SK-N-SH (cell line): Measurements from ENCODE around the gene APP. TPM values are rescaled to one million over a fixed set of nuclear protein-coding genes. Genes with fewer than 3 reads are reported as not detected.

Experiments used
- CTCF ChIA-PET: fragments of 300-600, 350-600 bp; formaldehyde crosslinking; extraction: SDS; loops from one replicate; lab custom pipeline; 2021; lab: Yijun Ruan, JAX
- POLR2A ChIA-PET: fragments of 350-600 bp; sonication (Branson Sonifier 250); formaldehyde crosslinking; extraction: SDS; loops from one replicate; lab custom pipeline; 2020; ENCODE audit warnings: antibody characterized with exemption, inconsistent platforms; lab: Yijun Ruan, JAX
- DNase-seq: peaks from one replicate; pipeline ENCODE4 v3.0.0; 2012
- H2AFZ ChIP-seq: fragments of 200-600 bp; sonication (generic); 2 replicates; pipeline ENCODE4 v1.8.1; 2016; ENCODE audit warnings: antibody characterized with exemption, mild to moderate bottlenecking, low read depth
- H3F3A ChIP-seq: fragments of 200-600 bp; sonication (generic); replicated peaks from 2 replicates; pipeline ENCODE3; 2016; ENCODE audit warnings: antibody characterized with exemption, mild to moderate bottlenecking; ENCODE audit not compliant: insufficient read depth
- H3K27ac ChIP-seq, 2 experiments: fragments of 200-500 bp in 1 of 2; fragments of 200-600 bp in 1 of 2; sonication (Bioruptor generic) in 1 of 2; sonication (generic), shearing (Covaris generic) in 1 of 2; 2 replicates each; pipeline versions ENCODE4 v1.5.1 to v1.6.1; 2014 to 2016; ENCODE audit warnings: low read depth in 2 of 2, inconsistent platforms in 1 of 2, low read length in 1 of 2, mild to moderate bottlenecking in 1 of 2, mixed read lengths in 1 of 2
- H3K27me3 ChIP-seq: fragments of 200-600 bp; sonication (generic), shearing (Covaris generic); 2 replicates; pipeline ENCODE4 v1.6.1; 2016; ENCODE audit warnings: mixed run types; ENCODE audit not compliant: insufficient read depth
- H3K36me3 ChIP-seq, 2 experiments: fragments of 200-500 bp in 1 of 2; fragments of 200-600 bp in 1 of 2; sonication (Bioruptor generic) in 1 of 2; sonication (generic) in 1 of 2; replicated peaks in 1 of 2; 2 replicates each; pipeline versions ENCODE3 to v1.5.1; 2014 to 2016; ENCODE audit warnings: low read length in 1 of 2, mild to moderate bottlenecking in 1 of 2; ENCODE audit not compliant: insufficient read depth in 2 of 2, control insufficient read depth in 1 of 2
- H3K4me1 ChIP-seq, 2 experiments: fragments of 200-500 bp in 1 of 2; fragments of 200-600 bp in 1 of 2; sonication (Bioruptor generic) in 1 of 2; sonication (generic), shearing (Covaris generic) in 1 of 2; 2 replicates each; pipeline versions ENCODE4 v1.5.1 to v1.6.1; 2014 to 2016; ENCODE audit warnings: low read depth in 1 of 2, low read length in 1 of 2, mixed run types in 1 of 2; ENCODE audit not compliant: insufficient read depth in 2 of 2, control insufficient read depth in 1 of 2
- H3K4me2 ChIP-seq: fragments of 200-600 bp; sonication (generic), shearing (Covaris generic); 2 replicates; pipeline ENCODE4 v1.6.1; 2017; ENCODE audit warnings: mixed run types
- H3K4me3 ChIP-seq, 2 experiments: fragments of 200-500 bp in 1 of 2; fragments of 200-600 bp in 1 of 2; sonication (Bioruptor generic) in 1 of 2; sonication (generic), shearing (Covaris generic) in 1 of 2; 2 replicates each; pipeline versions ENCODE4 v1.5.1 to v1.8.1; 2014 to 2016; ENCODE audit warnings: low read depth in 2 of 2, inconsistent platforms in 1 of 2, low read length in 1 of 2, mild to moderate bottlenecking in 1 of 2, mixed read lengths in 1 of 2, moderate library complexity in 1 of 2
- H3K79me2 ChIP-seq: fragments of 200-600 bp; sonication (generic); 2 replicates; pipeline ENCODE4 v1.8.1; 2017; ENCODE audit warnings: mild to moderate bottlenecking; ENCODE audit not compliant: insufficient read depth
- H3K9ac ChIP-seq: fragments of 200-600 bp; sonication (generic); 2 replicates; pipeline ENCODE4 v1.6.1; 2017; ENCODE audit warnings: mixed run types
- H3K9me2 ChIP-seq: fragments of 200-600 bp; sonication (generic); 2 replicates; pipeline ENCODE4 v1.6.1; 2017; ENCODE audit warnings: mixed run types
- H3K9me3 ChIP-seq: fragments of 200-600 bp; sonication (generic); 2 replicates; pipeline ENCODE4 v1.6.1; 2017; ENCODE audit warnings: mixed run types, mild to moderate bottlenecking, moderate library complexity
- H4K20me1 ChIP-seq: fragments of 200-600 bp; sonication (generic); 2 replicates; pipeline ENCODE4 v1.6.1; 2017; ENCODE audit warnings: mild to moderate bottlenecking, mixed run types; ENCODE audit not compliant: insufficient read depth
- EP300 ChIP-seq, 2 experiments: IDR thresholded peaks; 2 replicates each; pipeline versions ENCODE4 v1.4.0 to v1.6.1; 2012; ENCODE audit warnings: borderline replicate concordance in 1 of 2, low read depth in 1 of 2, low read length in 1 of 2
- EZH2phosphoT487 ChIP-seq: fragments of 200-600 bp; sonication (generic); IDR thresholded peaks from 2 replicates; pipeline ENCODE4 v1.6.1; 2017; ENCODE audit warnings: low read depth, mixed run types, mild to moderate bottlenecking, antibody characterized with exemption, moderate library complexity, borderline replicate concordance
- FOSL2 ChIP-seq: IDR thresholded peaks from 2 replicates; pipeline ENCODE4 v1.4.0; 2012; ENCODE audit warnings: low read depth, mild to moderate bottlenecking, moderate library complexity, borderline replicate concordance
- GATA2 ChIP-seq: sonication (generic); formaldehyde crosslinking; IDR thresholded peaks from 2 replicates; pipeline ENCODE4 v1.5.0; 2020; ENCODE audit warnings: mild to moderate bottlenecking, missing genetic modification reagents
- JUND ChIP-seq: IDR thresholded peaks from 2 replicates; pipeline ENCODE4 v1.4.0; 2012
- MXI1 ChIP-seq: IDR thresholded peaks from 2 replicates; pipeline ENCODE4 v1.6.1; 2012; ENCODE audit warnings: mild to moderate bottlenecking, low read depth, low read length, improper control_type of control experiment
- RFX5 ChIP-seq: IDR thresholded peaks from 2 replicates; pipeline ENCODE4 v1.6.1; 2012; ENCODE audit warnings: mild to moderate bottlenecking, improper control_type of control experiment, low read length
- RXRA ChIP-seq: IDR thresholded peaks from 2 replicates; pipeline ENCODE4 v1.4.0; 2012; ENCODE audit warnings: low read depth, mild to moderate bottlenecking, borderline replicate concordance
- SIN3A ChIP-seq: IDR thresholded peaks from 2 replicates; pipeline ENCODE4 v1.6.1; 2012; ENCODE audit warnings: low read depth, mild to moderate bottlenecking, low read length, moderate library complexity, borderline replicate concordance
- SMC3 ChIP-seq: IDR thresholded peaks from 2 replicates; pipeline ENCODE4 v1.6.1; 2012; ENCODE audit warnings: low read depth, low read length, improper control_type of control experiment
- TCF12 ChIP-seq: IDR thresholded peaks from 2 replicates; pipeline ENCODE4 v1.4.0; 2012
- USF1 ChIP-seq: IDR thresholded peaks from 2 replicates; pipeline ENCODE4 v1.4.0; 2012; ENCODE audit warnings: low read depth, borderline replicate concordance
- ZBTB33 ChIP-seq: IDR thresholded peaks from 2 replicates; pipeline ENCODE4 v1.4.0; 2012; ENCODE audit warnings: low read depth, borderline replicate concordance
- WGBS: methylation state at CpG from one replicate; pipeline ENCODE4 v1.1.6; 2017; ENCODE audit warnings: low lambda C conversion rate; 5-methylcytosine and 5-hydroxymethylcytosine counted together
- polyA plus RNA-seq, 3 experiments: library from polyadenylated mRNA; depleted of rRNA; stranded (reverse); fragments of >200 nt; gene quantifications; 2 replicates each; pipeline ENCODE4 v1.2.3, GENCODE V29; 2012
- TF ChIP-seq, protein P1 (sequence below): IDR thresholded peaks from 2 replicates; pipeline ENCODE4; 2012
- TF ChIP-seq, protein P2 (sequence below): fragments of 200-600 bp; sonication (generic); IDR thresholded peaks from 2 replicates; pipeline ENCODE4 v1.6.1; 2017; ENCODE audit warnings: antibody characterized with exemption, mild to moderate bottlenecking, moderate library complexity
- TF ChIP-seq, protein P3 (sequence below): IDR thresholded peaks from 2 replicates; pipeline ENCODE4 v1.6.1; 2012; ENCODE audit warnings: mild to moderate bottlenecking, low read depth, low read length, moderate library complexity

The APP gene
- polyA plus RNA-seq, 1 of the 3 experiments (the other 2 are of a cell fraction), result 780 TPM

DNA sequence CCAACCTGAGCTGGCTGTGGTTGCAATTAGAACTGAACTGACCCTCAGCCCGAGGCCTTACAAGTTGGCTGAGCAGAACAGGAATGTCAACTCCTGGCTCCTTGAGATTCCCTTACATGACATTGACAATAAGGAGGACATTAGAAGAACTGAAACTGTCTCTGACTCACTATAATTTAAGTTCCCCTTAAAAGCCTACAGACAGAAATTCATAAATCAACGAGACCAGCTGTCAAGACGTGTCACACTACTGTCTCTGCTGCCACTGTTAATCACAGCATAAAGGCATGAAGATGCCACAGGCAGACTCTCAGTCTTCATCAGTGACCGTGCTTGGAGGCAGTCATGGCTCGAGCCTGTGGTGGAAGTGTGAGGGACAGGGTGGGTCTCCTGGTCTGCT lies 267.0 kb downstream of the APP start:
- H3K4me3 ChIP-seq, result no peak overlapping the region
- no peak overlapping the region for H3K4me2 ChIP-seq
- TF ChIP-seq EZH2phosphoT487, result no peak
- TF ChIP-seq EP300 (IDR thresholded peaks at IDR 0.05; ENCODE audit: borderline replicate concordance in 1 of 2, low read depth in 1 of 2, low read length in 1 of 2), result peak in 1 of 2 experiments; percentile 13; a peak in 1 of 4 replicates
- peak; percentile 24; the same call in 1 of the 2 replicates for TF ChIP-seq TCF12
- TF ChIP-seq, protein P1, sequence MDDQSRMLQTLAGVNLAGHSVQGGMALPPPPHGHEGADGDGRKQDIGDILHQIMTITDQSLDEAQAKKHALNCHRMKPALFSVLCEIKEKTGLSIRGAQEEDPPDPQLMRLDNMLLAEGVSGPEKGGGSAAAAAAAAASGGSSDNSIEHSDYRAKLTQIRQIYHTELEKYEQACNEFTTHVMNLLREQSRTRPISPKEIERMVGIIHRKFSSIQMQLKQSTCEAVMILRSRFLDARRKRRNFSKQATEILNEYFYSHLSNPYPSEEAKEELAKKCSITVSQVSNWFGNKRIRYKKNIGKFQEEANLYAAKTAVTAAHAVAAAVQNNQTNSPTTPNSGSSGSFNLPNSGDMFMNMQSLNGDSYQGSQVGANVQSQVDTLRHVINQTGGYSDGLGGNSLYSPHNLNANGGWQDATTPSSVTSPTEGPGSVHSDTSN, result peak; percentile 85
- TF ChIP-seq, all 33 proteins: peak for 3
- H3K36me3 ChIP-seq, result peaks cover 11 to 14% of the 10 kb centered on the region in 2 experiments
- ChIA-PET POLR2A (no interaction called here), CTCF (interaction anchor here (1.4 kb wide), 1 partner anchor 19 kb away, joined by 4 read pairs; no protein-coding TSS in a partner anchor)
- H3K27me3 ChIP-seq, result no peaks in the 10 kb centered on the region
- H3K9ac ChIP-seq, result no peak overlapping the region
- peaks cover 6 to 24% of the 10 kb centered on the region in 2 experiments; a peak in 3 of 4 replicates for H3K4me1 ChIP-seq
- H3K9me3 ChIP-seq, result no peaks in the 10 kb centered on the region
- H3F3A ChIP-seq, result peaks cover 24% of the 10 kb centered on the region
- no peaks in the 10 kb centered on the region for H4K20me1 ChIP-seq
- 71% methylated on average over 5 of the region's 5 CpGs for WGBS
- DNase-seq, result no peak
- no peak overlapping the region; a peak in 1 of 4 replicates for H3K27ac ChIP-seq
- H3K9me2 ChIP-seq, result no peaks in the 10 kb centered on the region
- no peak overlapping the region for H2AFZ ChIP-seq
- no peaks in the 10 kb centered on the region for H3K79me2 ChIP-seq

GRCh38 chr21:25901330-25901979 lies 269.1 kb downstream of the APP start:
- no peaks in the 10 kb centered on the region for H3K79me2 ChIP-seq
- peaks cover 16 to 18% of the 10 kb centered on the region in 2 experiments for H3K36me3 ChIP-seq
- no peak for DNase-seq
- no peak overlapping the region; a peak in 1 of 4 replicates for H3K27ac ChIP-seq
- no peak overlapping the region for H3K4me3 ChIP-seq
- peaks cover 29% of the 10 kb centered on the region for H3F3A ChIP-seq
- H3K4me1 ChIP-seq, result peaks cover 9 to 18% of the 10 kb centered on the region in 2 experiments; a peak in 3 of 4 replicates
- WGBS, result 73% methylated on average over 2 of the region's 2 CpGs
- no peaks in the 10 kb centered on the region for H3K9me3 ChIP-seq
- no peaks in the 10 kb centered on the region for H3K27me3 ChIP-seq
- H3K9me2 ChIP-seq, result no peaks in the 10 kb centered on the region
- ChIA-PET CTCF (interaction anchor here (1.2 to 1.6 kb wide), 2 partner anchors 20 to 270 kb away, joined by 4 read pairs; no protein-coding TSS in a partner anchor), POLR2A (interaction anchor here (0.6 kb wide), 1 partner anchor 150 kb away, joined by 4 read pairs; no protein-coding TSS in a partner anchor)
- no peak for TF ChIP-seq FOSL2
- TF ChIP-seq USF1, result no peak
- TF ChIP-seq, protein P2, sequence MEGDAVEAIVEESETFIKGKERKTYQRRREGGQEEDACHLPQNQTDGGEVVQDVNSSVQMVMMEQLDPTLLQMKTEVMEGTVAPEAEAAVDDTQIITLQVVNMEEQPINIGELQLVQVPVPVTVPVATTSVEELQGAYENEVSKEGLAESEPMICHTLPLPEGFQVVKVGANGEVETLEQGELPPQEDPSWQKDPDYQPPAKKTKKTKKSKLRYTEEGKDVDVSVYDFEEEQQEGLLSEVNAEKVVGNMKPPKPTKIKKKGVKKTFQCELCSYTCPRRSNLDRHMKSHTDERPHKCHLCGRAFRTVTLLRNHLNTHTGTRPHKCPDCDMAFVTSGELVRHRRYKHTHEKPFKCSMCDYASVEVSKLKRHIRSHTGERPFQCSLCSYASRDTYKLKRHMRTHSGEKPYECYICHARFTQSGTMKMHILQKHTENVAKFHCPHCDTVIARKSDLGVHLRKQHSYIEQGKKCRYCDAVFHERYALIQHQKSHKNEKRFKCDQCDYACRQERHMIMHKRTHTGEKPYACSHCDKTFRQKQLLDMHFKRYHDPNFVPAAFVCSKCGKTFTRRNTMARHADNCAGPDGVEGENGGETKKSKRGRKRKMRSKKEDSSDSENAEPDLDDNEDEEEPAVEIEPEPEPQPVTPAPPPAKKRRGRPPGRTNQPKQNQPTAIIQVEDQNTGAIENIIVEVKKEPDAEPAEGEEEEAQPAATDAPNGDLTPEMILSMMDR, result no peak
- TF ChIP-seq MXI1, result no peak
- no peak for TF ChIP-seq SMC3
- TF ChIP-seq SIN3A, result no peak
- TF ChIP-seq, protein P3, sequence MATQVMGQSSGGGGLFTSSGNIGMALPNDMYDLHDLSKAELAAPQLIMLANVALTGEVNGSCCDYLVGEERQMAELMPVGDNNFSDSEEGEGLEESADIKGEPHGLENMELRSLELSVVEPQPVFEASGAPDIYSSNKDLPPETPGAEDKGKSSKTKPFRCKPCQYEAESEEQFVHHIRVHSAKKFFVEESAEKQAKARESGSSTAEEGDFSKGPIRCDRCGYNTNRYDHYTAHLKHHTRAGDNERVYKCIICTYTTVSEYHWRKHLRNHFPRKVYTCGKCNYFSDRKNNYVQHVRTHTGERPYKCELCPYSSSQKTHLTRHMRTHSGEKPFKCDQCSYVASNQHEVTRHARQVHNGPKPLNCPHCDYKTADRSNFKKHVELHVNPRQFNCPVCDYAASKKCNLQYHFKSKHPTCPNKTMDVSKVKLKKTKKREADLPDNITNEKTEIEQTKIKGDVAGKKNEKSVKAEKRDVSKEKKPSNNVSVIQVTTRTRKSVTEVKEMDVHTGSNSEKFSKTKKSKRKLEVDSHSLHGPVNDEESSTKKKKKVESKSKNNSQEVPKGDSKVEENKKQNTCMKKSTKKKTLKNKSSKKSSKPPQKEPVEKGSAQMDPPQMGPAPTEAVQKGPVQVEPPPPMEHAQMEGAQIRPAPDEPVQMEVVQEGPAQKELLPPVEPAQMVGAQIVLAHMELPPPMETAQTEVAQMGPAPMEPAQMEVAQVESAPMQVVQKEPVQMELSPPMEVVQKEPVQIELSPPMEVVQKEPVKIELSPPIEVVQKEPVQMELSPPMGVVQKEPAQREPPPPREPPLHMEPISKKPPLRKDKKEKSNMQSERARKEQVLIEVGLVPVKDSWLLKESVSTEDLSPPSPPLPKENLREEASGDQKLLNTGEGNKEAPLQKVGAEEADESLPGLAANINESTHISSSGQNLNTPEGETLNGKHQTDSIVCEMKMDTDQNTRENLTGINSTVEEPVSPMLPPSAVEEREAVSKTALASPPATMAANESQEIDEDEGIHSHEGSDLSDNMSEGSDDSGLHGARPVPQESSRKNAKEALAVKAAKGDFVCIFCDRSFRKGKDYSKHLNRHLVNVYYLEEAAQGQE, result no peak
- TF ChIP-seq RXRA, result no peak
- TF ChIP-seq GATA2 (CRISPR knock-in tag), result no peak
- no peak for TF ChIP-seq RFX5
- TF ChIP-seq ZBTB33, result no peak
- no peak for TF ChIP-seq JUND
- no peak overlapping the region for H3K4me2 ChIP-seq
- H4K20me1 ChIP-seq, result no peaks in the 10 kb centered on the region
- H3K9ac ChIP-seq, result no peak overlapping the region
- H2AFZ ChIP-seq, result no peak overlapping the region
